GM21423 (cell line): Measurements from ENCODE around the gene SH3PXD2A.
"Not testable (repeated sequence)": the region's sequence is repeated elsewhere in the genome, so short reads cannot be mapped to it uniquely, and the experiment has no call there.

Experiments used
- ATAC-seq: cut with Tn5 transposase; IDR thresholded peaks from one replicate; pipeline ENCODE4 v1.9.1; 2021; ENCODE audit warnings: mild to moderate bottlenecking, moderate library complexity; ENCODE audit not compliant: unreplicated experiment

The SH3PXD2A gene

DNA sequence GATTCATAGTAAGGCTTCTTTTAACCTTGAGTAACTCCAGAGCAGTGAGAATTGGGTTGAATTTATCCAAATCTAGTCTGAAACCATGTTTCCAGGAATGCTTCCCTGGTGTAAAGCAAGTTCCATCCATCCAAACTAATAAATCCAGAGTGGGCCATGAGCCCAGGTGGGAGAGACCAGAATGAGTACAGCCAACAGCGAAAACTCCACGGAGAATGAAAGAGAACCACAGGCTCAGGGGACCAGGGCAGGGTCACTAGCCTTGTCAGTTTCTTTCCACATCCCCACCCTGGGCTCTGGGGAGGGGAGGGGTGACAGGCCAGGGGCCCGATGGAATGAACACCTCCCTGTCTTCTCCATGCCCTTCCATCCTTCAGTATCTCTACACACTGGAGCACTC lies 181.8 kb downstream of the SH3PXD2A start:
- no peak for ATAC-seq

DNA sequence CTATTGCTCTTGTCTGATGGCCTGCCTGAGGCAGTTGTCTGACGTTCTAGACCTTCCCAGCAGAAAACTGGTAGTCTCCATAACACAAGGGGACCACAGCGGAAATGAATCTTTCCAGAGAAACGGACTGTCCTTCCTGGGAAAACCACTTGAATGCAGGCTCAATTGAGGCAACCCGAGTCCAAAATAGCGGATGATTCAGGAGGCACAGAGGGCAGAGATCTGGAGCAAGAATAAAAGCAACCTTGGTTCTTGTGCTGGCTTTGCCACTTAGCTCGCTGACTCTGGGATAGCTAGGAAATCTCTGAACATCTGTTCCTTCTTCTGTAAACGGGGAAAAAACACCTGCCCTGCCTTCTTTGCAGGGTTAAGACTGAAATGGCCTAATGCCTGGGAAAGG lies 183.0 kb downstream of the SH3PXD2A start:
- ATAC-seq = no peak

DNA sequence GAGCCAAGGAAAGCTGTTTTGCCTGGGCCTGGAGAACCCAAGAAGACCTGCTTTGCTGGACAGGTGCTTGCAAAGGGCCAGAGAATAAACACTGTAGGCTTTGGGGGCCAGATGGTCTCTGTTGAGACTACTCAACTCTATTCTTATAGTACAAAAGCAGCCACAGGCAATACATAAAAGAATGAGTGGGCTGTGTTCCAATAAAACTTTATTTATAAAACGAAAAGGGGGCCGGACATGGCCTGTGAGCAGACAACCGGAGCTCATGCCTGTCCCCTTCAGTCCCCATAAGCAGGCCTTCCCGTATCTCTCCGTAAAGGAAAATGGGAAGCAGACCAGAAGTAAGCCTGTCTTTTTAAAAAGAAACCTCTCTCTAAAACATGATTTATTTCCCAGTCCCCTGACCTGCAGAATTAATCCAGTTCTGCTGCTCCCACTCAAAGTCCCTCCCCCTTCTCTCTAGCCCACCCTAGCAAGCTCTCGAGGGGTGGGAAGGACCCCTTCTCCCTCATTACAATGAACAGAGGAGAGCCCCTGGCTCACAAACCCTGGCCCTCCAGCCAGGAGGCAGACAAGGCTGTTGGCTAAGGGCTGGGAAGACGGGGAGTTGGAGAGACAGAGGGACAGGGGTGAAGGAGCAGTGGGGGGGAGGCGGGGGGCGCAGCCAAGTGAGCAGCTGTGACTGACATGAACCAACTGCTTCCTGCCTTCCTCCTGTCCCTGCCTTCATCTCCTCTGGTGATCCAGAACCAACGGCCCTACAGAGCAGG lies 184.1 kb downstream of the SH3PXD2A start:
- no peak for ATAC-seq

DNA sequence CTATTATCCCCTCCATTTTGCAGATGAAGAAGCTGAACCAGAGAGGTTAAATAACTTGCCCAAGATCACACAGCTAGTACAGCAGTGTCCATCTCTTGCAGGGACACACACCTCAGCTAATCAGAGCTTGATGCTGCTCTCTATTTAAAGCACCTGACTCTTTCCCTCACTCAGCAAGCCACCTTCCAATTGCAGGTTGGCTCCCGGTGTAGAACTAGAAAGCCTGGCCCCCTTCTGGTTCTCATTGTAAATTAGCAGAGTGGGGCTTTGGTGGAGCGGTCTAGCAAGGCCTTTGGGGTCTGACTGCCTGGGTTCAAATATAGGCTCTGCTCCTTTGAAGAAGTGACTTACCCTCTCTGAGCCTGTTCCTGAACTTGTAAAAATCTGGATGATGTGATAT lies 185.4 kb downstream of the SH3PXD2A start:
- ATAC-seq = no peak

DNA sequence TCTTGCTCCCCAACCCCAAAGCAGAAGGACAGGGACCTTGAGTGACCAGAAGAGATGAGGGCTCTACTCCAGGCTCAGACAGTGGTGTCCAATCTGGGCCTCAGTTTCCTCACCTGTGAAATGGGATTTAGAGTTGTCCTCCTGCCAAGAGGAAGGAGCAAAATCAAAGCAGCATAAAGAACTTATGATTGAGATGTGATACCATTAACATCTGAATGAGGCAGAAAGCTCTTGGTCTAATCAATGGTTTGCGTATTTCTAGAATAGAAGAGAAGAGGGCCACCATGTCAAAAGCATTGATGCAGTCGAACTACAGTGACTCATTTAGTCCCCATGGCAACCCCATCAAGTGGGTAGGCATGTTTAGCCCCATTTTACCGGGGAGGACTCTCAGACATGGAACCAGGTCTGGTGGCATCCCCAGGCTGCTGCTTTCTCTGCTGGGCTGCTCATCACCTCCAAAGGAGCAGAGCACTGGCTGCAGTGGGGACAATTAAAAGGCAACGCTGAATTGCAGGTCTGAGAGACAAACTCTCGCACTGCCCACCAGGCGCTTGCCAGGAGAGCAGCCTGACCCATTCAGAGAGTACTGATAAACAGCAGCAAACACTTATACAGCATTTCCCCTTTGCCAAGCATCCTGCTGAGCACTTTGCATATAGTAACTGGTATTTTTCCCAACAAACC lies 186.0 kb downstream of the SH3PXD2A start:
- ATAC-seq = no peak

DNA sequence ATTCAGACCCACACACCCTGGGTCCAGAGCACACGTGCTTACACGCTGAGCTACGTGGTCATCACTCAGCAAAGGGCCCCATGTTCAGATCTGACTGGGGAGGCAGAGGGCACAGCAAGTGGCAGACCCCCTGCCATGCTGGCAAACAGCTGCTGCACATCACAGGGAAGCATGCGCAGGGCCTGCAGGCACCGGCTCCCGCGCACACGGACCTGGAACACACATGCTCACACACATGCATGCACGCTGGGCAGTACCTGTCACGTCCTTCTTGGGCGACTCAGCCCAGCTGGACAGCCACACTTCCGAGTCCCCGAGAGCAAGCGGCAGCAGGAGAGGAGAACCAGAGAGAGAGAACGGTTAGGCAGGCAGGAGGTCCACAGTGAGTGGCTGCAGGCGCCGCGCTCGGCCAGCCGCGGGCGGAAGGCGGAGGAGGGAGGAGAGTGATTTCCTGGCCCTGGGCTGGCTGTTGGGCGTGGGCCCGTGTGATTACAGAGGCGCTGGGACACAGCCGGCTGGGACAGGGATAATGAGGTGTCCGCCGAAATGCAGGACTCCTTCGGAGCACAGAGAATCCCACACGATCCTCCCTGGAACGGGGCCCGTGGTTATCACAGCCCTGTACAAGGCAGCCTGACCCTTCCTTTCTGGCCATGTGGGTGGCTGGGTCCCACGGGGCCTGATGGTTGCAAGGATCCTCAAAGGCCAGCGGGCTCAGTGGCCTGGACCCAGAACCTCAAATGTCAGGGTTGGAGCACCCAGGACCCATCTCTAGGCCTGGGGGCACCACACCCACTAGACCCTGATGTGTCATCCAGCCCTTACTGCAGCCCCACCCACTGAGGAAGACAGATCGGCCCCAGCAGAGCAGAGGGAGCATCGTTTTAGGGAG lies 186.8 kb downstream of the SH3PXD2A start:
- peak; percentile 49 for ATAC-seq

DNA sequence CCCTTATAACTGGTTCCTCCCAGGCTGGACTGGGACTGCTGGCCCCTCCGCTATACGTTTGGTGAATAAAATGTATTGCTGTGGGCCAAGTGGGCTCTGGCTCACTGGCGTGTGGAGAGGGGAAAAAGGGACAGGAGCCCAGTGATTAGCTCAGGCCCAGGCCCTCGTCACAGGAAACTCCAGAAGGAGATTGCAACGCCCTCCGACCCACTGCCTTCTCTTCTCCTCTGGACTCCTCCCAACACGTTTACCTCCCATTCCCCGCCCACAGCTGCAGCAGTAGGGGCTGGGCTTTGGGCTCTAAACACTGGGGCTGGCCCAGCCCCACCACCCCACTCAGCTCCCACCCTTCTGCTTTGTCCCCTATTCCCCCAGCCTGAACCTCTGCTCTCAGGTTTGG lies 188.0 kb downstream of the SH3PXD2A start:
- ATAC-seq = no peak

DNA sequence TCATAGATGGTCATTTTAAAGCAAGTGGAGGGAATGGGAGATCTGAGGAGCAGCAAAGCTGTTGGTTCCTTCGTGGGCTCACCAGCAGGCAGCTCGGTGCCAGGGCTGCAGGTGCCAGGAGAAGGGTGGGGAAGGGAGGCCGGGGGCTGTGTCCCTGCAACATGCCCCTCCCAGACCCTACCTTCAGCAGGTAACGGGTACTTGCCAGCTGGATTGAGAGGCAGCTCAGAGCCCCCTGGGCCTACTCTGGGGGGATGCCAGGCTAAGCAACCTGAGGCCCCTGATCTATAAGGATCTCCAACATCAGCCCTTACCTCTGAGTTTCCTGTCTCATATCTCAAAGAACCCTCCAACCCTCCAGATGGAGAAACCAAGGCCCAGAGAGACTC lies 188.6 kb downstream of the SH3PXD2A start:
- no peak for ATAC-seq

DNA sequence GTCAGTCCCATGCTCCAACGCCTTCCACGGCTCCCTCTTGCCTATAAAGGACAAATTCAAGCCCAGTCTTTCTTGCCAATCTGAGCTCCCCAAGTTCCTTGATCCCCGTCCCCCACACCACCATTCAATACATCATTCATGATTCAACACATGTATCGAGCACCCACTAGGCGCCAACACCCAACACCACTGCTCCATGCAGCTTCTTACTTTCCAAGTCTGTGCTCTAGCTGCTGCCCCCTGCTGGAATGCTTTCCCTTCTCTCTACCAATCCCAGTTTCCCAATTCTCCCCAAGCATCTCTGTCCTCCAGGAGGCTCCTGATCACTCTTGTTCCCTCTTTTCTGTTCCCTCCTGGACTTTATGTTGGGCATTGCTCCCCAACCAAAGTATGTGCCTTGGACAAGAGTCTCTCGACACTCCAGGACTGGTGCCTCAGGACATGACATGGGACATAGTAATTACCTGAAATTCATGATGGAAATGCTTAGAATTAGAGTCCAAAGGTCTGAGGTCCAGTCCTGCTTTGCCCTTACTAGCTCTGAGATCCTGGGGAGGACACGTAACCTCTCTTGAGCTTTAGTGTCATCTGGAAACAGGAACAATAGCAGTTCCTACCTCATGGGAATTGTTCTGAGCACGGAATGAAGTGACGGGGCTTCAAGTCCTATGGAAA lies 189.2 kb downstream of the SH3PXD2A start:
- no peak for ATAC-seq

DNA sequence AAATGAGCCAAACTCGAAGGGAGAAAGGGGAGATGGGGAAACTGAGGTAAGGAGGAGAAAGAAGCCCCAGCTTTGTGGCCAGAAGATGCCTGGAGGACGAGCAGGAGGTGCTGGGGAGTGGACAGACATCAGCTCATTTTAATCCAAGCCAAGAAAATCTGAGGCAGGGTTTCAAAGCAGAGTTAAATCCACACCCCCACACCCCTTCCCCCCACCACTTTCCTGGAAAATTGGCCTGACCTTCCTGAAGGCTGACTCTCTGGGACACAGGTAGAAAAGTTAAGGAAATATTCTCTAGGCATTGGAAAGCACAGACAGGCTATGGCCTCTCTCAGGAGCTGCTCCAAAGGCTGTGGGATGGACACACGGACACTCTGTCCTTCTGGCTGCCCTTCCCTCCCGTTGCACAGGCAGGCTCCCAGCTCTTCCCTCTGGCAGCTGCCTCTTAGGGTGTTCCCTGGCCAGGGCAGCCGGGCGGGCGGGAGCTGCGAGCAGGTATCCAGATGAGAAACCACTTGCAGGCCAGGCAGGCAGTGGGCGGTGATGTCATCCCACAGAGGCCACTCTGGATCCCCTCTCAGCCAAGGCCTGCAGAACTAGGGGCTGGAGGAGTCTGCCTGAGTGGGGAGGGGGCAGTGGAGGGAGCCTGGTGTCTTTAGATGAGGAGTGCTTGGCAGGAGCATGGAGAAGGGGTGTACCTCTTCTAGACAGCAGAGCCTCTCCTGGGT lies 190.1 kb downstream of the SH3PXD2A start:
- no peak for ATAC-seq

DNA sequence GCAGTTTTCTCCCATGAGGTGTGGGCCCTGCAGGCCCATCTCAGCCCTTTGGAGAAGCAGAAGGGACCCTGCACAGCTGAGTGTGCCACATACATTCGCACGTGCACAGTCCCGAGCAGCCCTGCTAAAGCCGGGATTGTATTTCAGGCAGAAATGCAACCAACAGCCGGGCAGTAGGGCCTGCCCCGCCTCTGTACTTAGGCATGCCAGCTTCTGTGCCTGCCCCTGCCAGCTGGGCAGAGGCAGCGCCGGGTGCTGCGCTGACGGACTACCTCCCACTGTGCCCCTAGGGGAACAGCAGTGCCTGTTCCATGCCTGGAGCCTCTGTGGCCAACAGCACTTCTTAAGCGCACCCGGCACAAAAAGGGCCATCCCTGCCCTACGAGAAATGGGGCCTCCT lies 191.6 kb downstream of the SH3PXD2A start:
- no peak for ATAC-seq

DNA sequence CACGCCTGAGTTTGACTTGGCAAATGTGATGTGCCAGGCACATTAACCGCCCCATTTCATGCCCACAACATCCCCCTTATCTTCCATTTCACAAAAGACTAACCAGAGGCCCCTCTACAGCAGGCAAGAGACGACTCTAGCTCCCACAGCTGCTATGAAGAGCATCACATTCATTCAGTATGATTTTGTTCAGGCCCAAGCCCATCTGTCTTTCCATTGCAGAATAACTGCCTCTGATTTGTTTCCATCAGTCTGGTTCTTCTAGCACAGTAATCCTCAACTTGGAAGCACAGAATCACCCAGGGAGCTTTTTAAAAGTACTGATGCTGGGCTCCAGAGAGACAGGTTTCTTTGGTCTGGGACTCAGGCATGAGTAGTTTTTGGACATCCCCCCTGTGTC lies 192.1 kb downstream of the SH3PXD2A start:
- no peak for ATAC-seq

DNA sequence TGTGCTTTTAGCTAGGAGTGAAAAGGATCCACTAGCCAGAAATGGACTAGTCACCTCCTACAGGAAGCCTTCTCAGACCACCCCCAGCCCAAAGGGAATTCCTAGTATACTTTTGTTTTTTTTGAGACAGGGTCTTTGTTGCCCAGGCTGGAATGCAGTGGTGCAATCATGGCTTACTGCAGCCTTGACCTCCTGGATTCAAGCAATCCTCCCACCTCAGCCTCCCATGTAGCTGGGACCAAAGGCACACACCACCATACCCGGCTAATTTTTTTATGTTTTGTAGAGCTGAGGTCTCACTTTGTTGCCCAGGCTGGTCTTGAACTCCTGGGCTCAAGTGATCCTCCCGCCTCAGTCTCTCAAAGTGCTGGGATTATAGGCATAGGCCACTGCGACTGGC lies 192.7 kb downstream of the SH3PXD2A start:
- not testable (repeated sequence) for ATAC-seq

DNA sequence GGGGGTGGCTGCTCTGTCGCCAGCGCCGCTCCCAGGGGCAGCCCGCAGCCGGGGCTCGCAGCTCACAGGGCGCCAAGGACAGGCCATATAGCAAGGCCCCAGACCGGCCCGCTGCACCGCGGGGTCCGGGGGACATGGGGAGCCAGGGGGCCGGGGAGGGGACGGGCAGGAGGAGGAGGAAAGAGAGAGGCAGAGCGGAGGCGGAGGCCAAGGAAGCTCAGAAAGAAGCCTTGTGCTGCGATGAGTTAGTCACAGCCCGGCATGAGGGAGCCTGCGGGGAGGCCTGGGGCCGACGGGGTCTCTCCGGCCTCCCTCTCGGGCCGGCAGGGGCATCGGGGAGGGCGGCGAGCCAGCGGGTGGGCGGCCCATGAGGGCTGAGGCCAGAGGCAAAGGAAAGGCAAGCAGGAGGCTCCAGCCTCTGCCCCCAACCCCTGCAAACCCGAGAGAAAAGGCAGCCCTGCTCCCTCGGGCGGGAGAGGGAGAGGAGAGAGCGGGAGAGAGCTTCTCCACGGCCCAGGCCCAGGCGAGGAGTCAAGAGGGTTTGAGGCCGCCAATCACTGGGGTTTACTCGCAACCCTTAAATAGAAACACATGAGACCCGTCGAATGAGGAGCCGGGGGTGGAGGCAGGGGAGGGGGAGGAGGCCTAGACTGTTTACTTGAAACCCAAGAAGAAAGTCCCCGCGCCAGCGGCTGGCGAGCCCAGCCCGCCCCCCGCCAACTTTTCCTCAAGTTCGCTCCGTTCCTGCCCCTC lies 194.0 kb downstream of the SH3PXD2A start:
- no peak for ATAC-seq

DNA sequence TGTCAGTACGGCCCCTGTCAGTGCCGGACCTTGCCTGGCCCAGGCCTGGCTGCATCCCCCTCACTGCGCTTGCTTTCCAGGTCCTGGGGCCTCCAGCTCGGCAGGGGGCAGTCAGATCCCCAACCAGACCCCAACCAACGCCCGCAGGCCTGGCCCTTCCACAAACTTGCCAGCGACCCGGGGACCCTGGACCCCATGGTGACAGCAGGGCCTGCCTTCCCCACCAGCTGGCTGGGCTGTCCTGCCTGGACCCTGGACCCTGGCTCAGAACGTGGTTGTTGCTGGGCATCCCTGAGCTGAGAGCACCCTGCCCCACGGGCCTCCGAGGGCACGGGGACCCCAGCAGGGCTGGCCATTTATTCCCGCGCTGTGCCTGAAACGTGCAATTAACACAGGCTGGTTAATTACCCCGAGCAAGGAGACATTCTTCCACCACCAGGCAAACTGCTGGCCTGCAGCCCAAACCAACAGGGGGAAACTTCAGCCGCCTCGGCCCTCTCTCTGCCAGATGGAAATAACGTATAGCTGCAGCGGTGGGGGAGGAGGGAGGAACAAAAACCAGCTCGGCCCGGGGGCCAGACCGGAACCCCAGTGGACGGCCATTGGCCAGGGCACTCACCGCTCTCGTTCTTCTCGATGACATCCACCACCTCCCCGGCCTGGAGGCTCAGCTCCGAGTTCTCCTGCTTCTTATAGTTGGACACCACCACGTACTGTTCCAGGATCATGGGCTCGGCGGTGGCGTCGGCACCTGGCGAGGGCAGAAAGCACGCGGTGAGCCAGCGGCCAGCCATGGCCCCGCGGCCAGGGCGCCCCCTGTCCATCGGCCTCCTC lies 194.8 kb downstream of the SH3PXD2A start:
- ATAC-seq = peak; percentile 20

DNA sequence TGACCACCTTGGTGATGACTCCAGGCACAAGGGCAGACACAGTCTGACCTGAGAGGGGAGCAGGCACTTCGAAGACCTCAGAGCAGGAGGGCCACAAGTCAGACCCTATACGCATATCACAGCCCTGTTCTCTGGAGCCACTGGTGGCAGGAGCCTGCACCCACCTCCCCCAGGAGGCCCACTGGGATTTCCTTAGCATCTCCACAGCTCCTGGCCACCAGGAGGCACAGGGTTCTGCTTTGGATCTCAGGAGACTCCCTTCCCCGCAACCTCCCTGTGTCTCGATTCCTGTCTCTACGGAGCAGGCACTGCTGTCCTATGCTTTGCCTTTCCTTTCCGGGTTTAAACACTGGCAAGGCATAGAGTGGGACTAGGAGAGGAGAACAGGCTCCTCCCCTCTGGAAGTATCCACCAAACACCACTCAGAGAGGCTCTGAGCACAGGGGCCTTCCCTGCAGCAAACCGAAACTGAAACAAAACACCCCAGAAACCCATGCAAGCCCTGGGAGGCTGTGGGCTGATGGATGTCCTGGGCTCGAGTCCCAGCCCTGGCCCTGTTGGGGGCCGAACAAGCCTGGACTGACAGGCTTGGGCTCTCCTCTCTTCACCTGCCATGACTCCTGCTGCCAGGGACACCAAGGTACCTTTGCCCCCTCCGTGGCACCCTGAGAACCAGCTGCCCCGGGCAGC lies 195.6 kb downstream of the SH3PXD2A start:
- ATAC-seq = peak; percentile 87

DNA sequence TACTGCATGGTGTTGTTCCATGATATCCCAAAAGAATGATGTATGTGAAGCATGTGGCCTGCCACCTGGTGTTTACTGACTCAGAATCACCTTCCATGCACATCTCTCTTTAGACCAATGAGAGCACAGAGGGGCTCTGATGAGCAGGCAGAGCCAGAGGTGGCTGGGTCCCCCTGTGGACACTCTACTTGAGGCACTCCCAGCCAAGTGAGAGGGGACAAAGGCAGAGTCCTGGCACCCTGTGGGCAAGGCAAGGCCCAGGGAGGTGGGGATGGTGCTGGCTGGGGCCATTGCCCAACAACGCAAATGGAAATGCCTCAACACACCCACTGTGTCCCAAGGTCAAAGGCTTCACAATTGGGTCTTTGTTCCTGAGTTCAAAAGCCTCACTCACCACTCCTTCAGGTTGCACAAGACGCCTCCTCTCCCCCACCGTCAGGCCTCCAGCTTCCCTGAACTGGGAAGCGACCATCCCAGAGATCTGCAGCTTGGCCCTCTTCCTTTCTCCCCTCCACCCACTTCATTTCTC lies 197.3 kb downstream of the SH3PXD2A start:
- no peak for ATAC-seq

DNA sequence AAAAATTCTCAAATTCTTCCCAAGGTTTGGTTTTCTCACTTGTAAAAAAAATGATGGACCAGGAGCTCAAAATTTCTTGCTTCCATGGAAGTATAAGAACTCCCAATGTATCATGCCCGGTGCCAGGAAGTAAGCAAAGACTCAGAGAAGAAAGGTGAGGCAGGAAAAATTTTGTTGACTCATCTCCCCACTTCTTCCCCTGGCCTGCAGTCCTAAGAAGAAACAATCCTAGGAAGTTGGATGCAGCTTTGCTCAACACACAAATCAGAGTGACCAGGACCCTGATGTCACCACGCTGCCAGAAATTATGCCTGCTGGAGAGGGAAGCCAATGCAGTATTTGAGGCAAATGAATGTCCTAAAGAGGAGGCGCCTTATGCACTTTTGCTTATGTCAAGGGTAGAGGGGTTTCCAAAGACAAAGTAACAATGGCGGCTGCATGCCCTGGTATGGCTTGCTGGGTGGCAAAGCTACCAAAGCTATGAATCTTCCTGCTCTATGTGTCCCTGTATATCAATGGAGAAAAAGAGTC lies 198.2 kb downstream of the SH3PXD2A start:
- no peak for ATAC-seq
